MCF 10A (cell line): ENCODE data around the gene WDFY1. TPM values are rescaled to one million over a fixed set of nuclear protein-coding genes. Genes with fewer than 3 reads are reported as not detected.

ENCODE experiments used
- BruUV-seq: library from RNA; stranded (reverse); fragments of 400-500 nt; replicated peaks from 2 replicates; lab custom pipeline; 2021; lab: Mats Ljungman, UMichigan
- CTCF ChIA-PET: fragments of 300-600 bp; sonication (Branson Sonifier 250); formaldehyde crosslinking; extraction: SDS; loops from one replicate; lab custom pipeline; 2021; ENCODE audit warnings: antibody characterized with exemption, inconsistent platforms; lab: Yijun Ruan, JAX
- POLR2A ChIA-PET: fragments of 300-600, 350-650 bp; sonication (Branson Sonifier 250); formaldehyde crosslinking; extraction: SDS; loops from one replicate; lab custom pipeline; 2020; ENCODE audit warnings: antibody characterized with exemption, inconsistent platforms; lab: Yijun Ruan, JAX
- DNase-seq: peaks from one replicate; pipeline ENCODE4 v3.0.0-alpha.2; 2018; ENCODE audit not compliant: unreplicated experiment
- H3K27ac Mint-ChIP-seq: one replicate; pipeline ENCODE4 v1.8.0; 2022; ENCODE audit warnings: mild to moderate bottlenecking, low read depth, mixed read lengths; ENCODE audit not compliant: unreplicated experiment
- H3K27me3 Mint-ChIP-seq: one replicate; pipeline ENCODE4 v1.8.0; 2022; ENCODE audit warnings: mixed read lengths; ENCODE audit not compliant: insufficient read depth, unreplicated experiment
- H3K36me3 Mint-ChIP-seq: one replicate; pipeline ENCODE4 v1.8.0; 2022; ENCODE audit warnings: mild to moderate bottlenecking, moderate library complexity, mixed read lengths; ENCODE audit not compliant: insufficient read depth, unreplicated experiment
- H3K4me1 Mint-ChIP-seq: one replicate; pipeline ENCODE4 v1.8.0; 2022; ENCODE audit warnings: mixed read lengths; ENCODE audit not compliant: insufficient read depth, unreplicated experiment
- H3K4me3 Mint-ChIP-seq: one replicate; pipeline ENCODE4 v1.8.0; 2022; ENCODE audit warnings: mild to moderate bottlenecking, moderate library complexity, mixed read lengths; ENCODE audit not compliant: unreplicated experiment
- H3K9me3 Mint-ChIP-seq: one replicate; pipeline ENCODE4 v1.8.0; 2022; ENCODE audit warnings: mixed read lengths; ENCODE audit not compliant: unreplicated experiment
- CTCF ChIP-seq: fragments of 200-600 bp; IDR thresholded peaks from one replicate; pipeline ENCODE4 v1.8.0; 2022; ENCODE audit warnings: antibody characterized with exemption, mild to moderate bottlenecking; ENCODE audit not compliant: unreplicated experiment
- intact Hi-C: fragments of 100-400 bp; cut with micrococcal nuclease; formaldehyde crosslinking; loops from 2 replicates; pipeline ENCODE4 v1.14.1; 2022
- total RNA-seq: library from RNA; stranded (reverse); gene quantifications from 2 replicates; pipeline ENCODE4 v1.2.3, GENCODE V29; 2022

The WDFY1 gene
- total RNA-seq, 1 experiment from 2014 or later = 36.9 TPM

DNA sequence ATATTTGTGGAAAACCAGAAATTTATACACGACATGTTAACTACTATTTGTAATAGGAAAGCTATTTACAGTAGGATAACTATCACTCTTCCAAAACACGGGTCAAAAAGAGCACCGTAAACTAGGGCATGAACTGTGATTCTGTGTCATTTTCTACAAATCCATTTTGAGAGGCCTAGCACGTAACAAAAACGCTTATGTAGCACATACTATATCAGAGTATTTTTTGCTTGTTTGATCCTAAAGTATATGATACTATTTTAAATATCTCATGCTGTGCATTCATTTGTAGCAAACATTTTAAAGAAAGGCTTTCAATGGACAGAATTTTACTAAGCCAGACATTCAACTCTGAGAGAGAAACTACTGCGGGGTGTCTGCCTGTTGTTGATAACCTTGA is 45.1 kb downstream of the WDFY1 start:
- intact Hi-C loops = no loop called here
- Mint-ChIP-seq H3K27ac (no peak overlapping the region), H3K27me3 (no peaks in the 10 kb centered on the region), H3K9me3 (no peaks in the 10 kb centered on the region), H3K4me3 (no peak overlapping the region), H3K36me3 (peaks cover 51% of the 10 kb centered on the region), H3K4me1 (peaks cover 11% of the 10 kb centered on the region)
- DNase-seq = no peak
- BruUV-seq = TSS peak; percentile 10
- no peak for TF ChIP-seq CTCF
- ChIA-PET CTCF (interaction anchor here (0.7 kb wide), 1 partner anchor 9 kb away, joined by 3 read pairs; no protein-coding TSS in a partner anchor), POLR2A (interaction anchor here (0.9 kb wide), 1 partner anchor 19 kb away, joined by 3 read pairs; no protein-coding TSS in a partner anchor)

- Mint-ChIP-seq H3K27ac (no peak overlapping the region), H3K27me3 (no peaks in the 10 kb centered on the region), H3K36me3 (peaks cover 56% of the 10 kb centered on the region), H3K4me3 (no peak overlapping the region), H3K9me3 (no peaks in the 10 kb centered on the region), H3K4me1 (peaks cover 11% of the 10 kb centered on the region)
- CTCF ChIA-PET = interaction anchor here (0.6 to 0.8 kb wide), 3 partner anchors 69 to 926 kb away, joined by 3 to 4 read pairs (median 4); no protein-coding TSS in a partner anchor
- intact Hi-C loops = no loop called here
- POLR2A ChIA-PET = interaction anchor here (0.6 to 0.7 kb wide), 2 partner anchors 323 to 326 kb away, joined by 3 to 5 read pairs; no protein-coding TSS in a partner anchor
- DNase-seq = no peak
- no TSS peak for BruUV-seq
- TF ChIP-seq CTCF = no peak
Measured at GRCh38 chr2:223897669-223898330, 47.3 kb downstream of the WDFY1 start.

- POLR2A ChIA-PET = interaction anchor here (0.6 to 2.1 kb wide), 3 partner anchors 45 to 61 kb away, joined by 3 to 7 read pairs (median 5); no protein-coding TSS in a partner anchor
- Mint-ChIP-seq H3K4me1 (peaks cover 11% of the 10 kb centered on the region), H3K4me3 (no peak overlapping the region), H3K36me3 (peaks cover 56% of the 10 kb centered on the region), H3K27ac (no peak overlapping the region), H3K27me3 (no peaks in the 10 kb centered on the region), H3K9me3 (no peaks in the 10 kb centered on the region)
- BruUV-seq = no TSS peak
- intact Hi-C loops = no loop called here
- DNase-seq = peak; percentile 16
- TF ChIP-seq CTCF = no peak
- CTCF ChIA-PET = interaction anchor here (0.6 to 0.8 kb wide), 4 partner anchors 37 to 925 kb away, joined by 3 to 5 read pairs (median 4); no protein-coding TSS in a partner anchor
Measured at GRCh38 chr2:223896833-223897311, 48.3 kb downstream of the WDFY1 start.

- no peak for TF ChIP-seq CTCF
- no peaks in the 10 kb centered on the region for H3K9me3 Mint-ChIP-seq
- intact Hi-C loops = no loop called here
- peaks cover 53% of the 10 kb centered on the region for H3K36me3 Mint-ChIP-seq
- no peak overlapping the region for H3K27ac Mint-ChIP-seq
- POLR2A ChIA-PET = interaction anchor here (1.0 to 2.1 kb wide), 3 partner anchors 12 to 49 kb away, joined by 3 to 7 read pairs (median 5); no protein-coding TSS in a partner anchor
- no TSS peak for BruUV-seq
- H3K4me3 Mint-ChIP-seq = no peak overlapping the region
- H3K4me1 Mint-ChIP-seq = peaks cover 11% of the 10 kb centered on the region
- DNase-seq = no peak
- CTCF ChIA-PET = interaction anchor here (1.1 kb wide), 1 partner anchor 75 kb away, joined by 3 read pairs; no protein-coding TSS in a partner anchor
- no peaks in the 10 kb centered on the region for H3K27me3 Mint-ChIP-seq
Measured at GRCh38 chr2:223894968-223895367, 50.2 kb downstream of the WDFY1 start.
